DMS79 (cell line): ENCODE data around the gene CSF1.
"Not testable (repeated sequence)": the region's sequence is repeated elsewhere in the genome, so short reads cannot be mapped to it uniquely, and the experiment has no call there.

Experiments
- DNase-seq: peaks from one replicate; lab custom pipeline; 2025; lab: John Stamatoyannopoulos, UW

The CSF1 gene

GRCh38 chr1:109937738-109938137 lies 27.1 kb downstream of the CSF1 start:
- DNase-seq: no peak

- no peak for DNase-seq
These were observed 27.9 kb downstream of the CSF1 start for GRCh38 chr1:109938556-109938955.

- no peak for DNase-seq
These were observed 31.8 kb downstream of the CSF1 start for GRCh38 chr1:109942434-109942833.

GRCh38 chr1:109944541-109944940 lies 33.9 kb downstream of the CSF1 start:
- DNase-seq: no peak

GRCh38 chr1:109946511-109946910 lies 35.9 kb downstream of the CSF1 start:
- no peak for DNase-seq

GRCh38 chr1:109947582-109948284 lies 37.1 kb downstream of the CSF1 start:
- no peak for DNase-seq

GRCh38 chr1:109948285-109948630 lies 37.6 kb downstream of the CSF1 start:
- DNase-seq: no peak

- no peak for DNase-seq
These were observed 39.4 kb downstream of the CSF1 start for GRCh38 chr1:109950038-109950437.

- no peak for DNase-seq
These were observed 39.9 kb downstream of the CSF1 start for GRCh38 chr1:109950509-109950908.

GRCh38 chr1:109951501-109951900 lies 40.9 kb downstream of the CSF1 start:
- DNase-seq: not testable (repeated sequence)

- DNase-seq: no peak
These were observed 43.4 kb downstream of the CSF1 start for GRCh38 chr1:109954041-109954512.

GRCh38 chr1:109959632-109959973 lies 49.0 kb downstream of the CSF1 start:
- no peak for DNase-seq

GRCh38 chr1:109959974-109960744 lies 49.5 kb downstream of the CSF1 start:
- DNase-seq: peak; percentile 31

GRCh38 chr1:109960745-109961094 lies 50.1 kb downstream of the CSF1 start:
- DNase-seq: no peak

- DNase-seq: no peak
These were observed 53.2 kb downstream of the CSF1 start for GRCh38 chr1:109963864-109964263.

GRCh38 chr1:109969146-109969829 lies 58.6 kb downstream of the CSF1 start:
- DNase-seq: no peak

- no peak for DNase-seq
These were observed 59.3 kb downstream of the CSF1 start for GRCh38 chr1:109969907-109970306.

- DNase-seq: no peak
These were observed 60.9 kb downstream of the CSF1 start for GRCh38 chr1:109971559-109971958.

GRCh38 chr1:109974191-109974590 lies 63.5 kb downstream of the CSF1 start:
- no peak for DNase-seq

GRCh38 chr1:109975718-109976117 lies 65.1 kb downstream of the CSF1 start:
- no peak for DNase-seq

GRCh38 chr1:109976762-109977161 lies 66.1 kb downstream of the CSF1 start:
- DNase-seq: no peak

GRCh38 chr1:109977225-109977624 lies 66.6 kb downstream of the CSF1 start:
- no peak for DNase-seq
